HepG2 (cell line): Measurements from ENCODE around the gene PHF21B. TPM values are rescaled to one million over a fixed set of nuclear protein-coding genes. Genes with fewer than 3 reads are reported as not detected.

Experiments
- ATAC-seq: fragments of 200-7000 bp; cut with Tn5 transposase; 3 replicates; pipeline ENCODE4 v1.9.1; 2020; ENCODE audit warnings: mild to moderate bottlenecking, moderate library complexity
- BruUV-seq: library from RNA; stranded (reverse); fragments of 400-500 nt; replicated peaks from 2 replicates; lab custom pipeline; 2021; lab: Mats Ljungman, UMichigan
- CTCF ChIA-PET: fragments of 300-600 bp; formaldehyde crosslinking; extraction: SDS; loops from one replicate; lab custom pipeline; 2021; ENCODE audit warnings: low total read pairs, inconsistent platforms, low intra/inter-chr PET ratio; lab: Yijun Ruan, JAX
- POLR2A ChIA-PET: fragments of 350-600 bp; sonication (Branson Sonifier 250); formaldehyde crosslinking; loops from one replicate; lab custom pipeline; 2020; ENCODE audit warnings: antibody characterized with exemption, inconsistent platforms; lab: Yijun Ruan, JAX
- DNase-seq: peaks from one replicate; pipeline ENCODE4 v3.0.0-alpha.2; 2015; ENCODE audit warnings: low spot score
- FAIRE-seq: peaks from 3 replicates; lab custom pipeline; 2011; peaks lifted over from hg19 to GRCh38; lab: Jason Lieb, UNC
- H2AFZ ChIP-seq: one replicate; pipeline ENCODE4 v1.6.1; 2011; ENCODE audit warnings: low read length, inconsistent platforms
- H3K27ac ChIP-seq: fragments of 300-600 bp; 3 replicates; pipeline ENCODE4 v1.8.0; 2011; ENCODE audit warnings: mixed run types, mild to moderate bottlenecking, mixed read lengths, low read length, inconsistent platforms; ENCODE audit not compliant: insufficient read depth; ENCODE audit errors: extremely low read length
- H3K27me3 ChIP-seq, 2 experiments: fragments of 200-600 bp in 1 of 2; 2 replicates in 1 of 2; 3 replicates in 1 of 2; pipeline versions ENCODE4 v1.6.0 to v1.8.0; 2011; ENCODE audit warnings: low read length in 2 of 2, mild to moderate bottlenecking in 2 of 2, moderate library complexity in 2 of 2, inconsistent platforms in 1 of 2; ENCODE audit not compliant: insufficient read depth in 2 of 2, control insufficient read depth in 1 of 2
- H3K36me3 ChIP-seq, 2 experiments: fragments of 200-600 bp in 1 of 2; replicated peaks in 1 of 2; 2 replicates in 1 of 2; 3 replicates in 1 of 2; pipeline versions ENCODE4 v1.5.1 to v1.8.0; 2011; ENCODE audit warnings: low read length in 2 of 2, inconsistent platforms in 1 of 2; ENCODE audit not compliant: insufficient read depth in 2 of 2, control insufficient read depth in 1 of 2
- H3K4me1 ChIP-seq: 2 replicates; pipeline ENCODE4 v1.5.1; 2012; ENCODE audit warnings: low read length, inconsistent platforms; ENCODE audit not compliant: insufficient read depth
- H3K4me2 ChIP-seq: 2 replicates; pipeline ENCODE4 v1.6.0; 2011; ENCODE audit warnings: low read depth, low read length, inconsistent platforms
- H3K4me3 ChIP-seq, 3 experiments: fragments of 200-600 bp in 1 of 3; sonication (generic), shearing (Covaris generic) in 1 of 3; replicated peaks in 1 of 3; 2 replicates each; pipeline ENCODE4 v1.5.1; 2011 to 2016; ENCODE audit warnings: low read length in 3 of 3, inconsistent platforms in 2 of 3, low read depth in 2 of 3, mild to moderate bottlenecking in 2 of 3, control low read depth in 1 of 3, mixed read lengths in 1 of 3; ENCODE audit not compliant: insufficient read depth in 1 of 3
- H3K79me2 ChIP-seq: one replicate; pipeline ENCODE4 v1.6.1; 2011; ENCODE audit warnings: low read length, inconsistent platforms; ENCODE audit not compliant: insufficient read depth
- H3K9ac ChIP-seq: 2 replicates; pipeline ENCODE4 v1.6.0; 2011; ENCODE audit warnings: mild to moderate bottlenecking, low read depth, low read length, inconsistent platforms; ENCODE audit not compliant: insufficient read depth
- H3K9me3 ChIP-seq: 2 replicates; pipeline ENCODE4 v1.5.1; 2012; ENCODE audit warnings: mild to moderate bottlenecking, low read length
- H4K20me1 ChIP-seq: 2 replicates; pipeline ENCODE4 v1.6.0; 2011; ENCODE audit warnings: inconsistent platforms, mild to moderate bottlenecking, low read length, moderate library complexity; ENCODE audit not compliant: insufficient read depth
- ATF1 ChIP-seq: IDR thresholded peaks from 2 replicates; pipeline ENCODE4 v1.6.1; 2016; ENCODE audit warnings: mild to moderate bottlenecking, control low read depth
- HDAC6 ChIP-seq: fragments of 200-600 bp; sonication (generic); IDR thresholded peaks from 2 replicates; pipeline ENCODE4 v1.7.0; 2017; ENCODE audit warnings: mild to moderate bottlenecking, antibody characterized with exemption, low read length, low read depth
- REST ChIP-seq, 2 experiments: IDR thresholded peaks; 2 replicates each; pipeline ENCODE4 v1.6.1; 2011 to 2012; ENCODE audit warnings: low read length in 2 of 2, borderline replicate concordance in 1 of 2, low read depth in 1 of 2, mild to moderate bottlenecking in 1 of 2, moderate library complexity in 1 of 2
- ZNF770 ChIP-seq: sonication (generic); formaldehyde crosslinking; IDR thresholded peaks from 2 replicates; pipeline ENCODE4 v1.5.0; 2020; ENCODE audit warnings: mild to moderate bottlenecking, missing genetic modification reagents
- ZSCAN22 ChIP-seq: sonication (generic); formaldehyde crosslinking; IDR thresholded peaks from 2 replicates; pipeline ENCODE4 v1.4.0; 2020; ENCODE audit warnings: mild to moderate bottlenecking, missing genetic modification reagents
- ZSCAN30 ChIP-seq: sonication (generic); formaldehyde crosslinking; IDR thresholded peaks from 2 replicates; pipeline ENCODE4 v1.5.0; 2020; ENCODE audit warnings: mild to moderate bottlenecking, missing genetic modification reagents
- WGBS: methylation state at CpG from one replicate; pipeline ENCODE4 v1.1.6; 2017; ENCODE audit warnings: low lambda C conversion rate; 5-methylcytosine and 5-hydroxymethylcytosine counted together
- in situ Hi-C: cut with HindIII; loops from 2 replicates; pipeline ENCODE4 v1.10.0; 2017; ENCODE audit warnings: low pct_unique_long_range_greater_than_20kb; ENCODE audit not compliant: extremely low pct_ligation_motif_present
- intact Hi-C: fragments of 100-400 bp; cut with micrococcal nuclease; formaldehyde crosslinking; loops from one replicate; pipeline ENCODE4 v1.10.0; 2022; ENCODE audit not compliant: unreplicated experiment
- polyA plus RNA-seq, 8 experiments: library from polyadenylated mRNA; depleted of rRNA in 3 of 8; stranded (reverse) in 7 of 8; unstranded in 1 of 8; fragments of >200 nt; fragmentation: Illumina TruSeq in 4 of 8; extraction: Trizol in 4 of 8; gene quantifications; 2 replicates each; pipeline versions ENCODE4 v1.2.1 to v1.2.3, GENCODE V29; 2011 to 2016; ENCODE audit warnings: low read depth in 4 of 8, missing spikeins in 1 of 8, mixed read lengths in 1 of 8; ENCODE audit not compliant: insufficient read depth in 1 of 8
- total RNA-seq, 5 experiments: library from RNA; depleted of rRNA; stranded (reverse); fragments of >200 nt; fragmentation: Illumina TruSeq; extraction: Trizol; gene quantifications; 2 replicates each; pipeline ENCODE4 v1.2.3, GENCODE V29; 2016; ENCODE audit warnings: low read depth in 1 of 5

The PHF21B gene
- total and polyA plus RNA-seq, 2 of the 13 experiments (the other 11 are each of a cell fraction or from before 2014, with no cell fraction given) = not detected

- H3K36me3 ChIP-seq = no peaks in the 10 kb centered on the region
- no peaks in the 10 kb centered on the region for H3K9me3 ChIP-seq
- TF ChIP-seq ATF1 (CRISPR knock-in tag) (no peak), ZSCAN30 (no peak), REST (IDR thresholded peaks at IDR 0.05; ENCODE audit: borderline replicate concordance in 1 of 2, low read depth in 1 of 2, low read length in 2 of 2) (no peak), ZSCAN22 (CRISPR knock-in tag) (no peak), ZNF770 (no peak), HDAC6 (no peak)
- BruUV-seq = no TSS peak
- H3K27me3 ChIP-seq = peaks cover 0 to 13% of the 10 kb centered on the region in 2 experiments; a peak in 3 of 5 replicates
- no peaks in the 10 kb centered on the region for H3K4me1 ChIP-seq
- no peak overlapping the region for H3K4me3 ChIP-seq
- H2AFZ ChIP-seq = no peak overlapping the region
- in situ Hi-C loops (no loop called here), intact Hi-C loops (no loop called here)
- WGBS = no CpG with 5 or more reads among the region's 15 CpGs
- no peak for ATAC-seq
- no peak overlapping the region for H3K4me2 ChIP-seq
- no peak overlapping the region for H3K27ac ChIP-seq
- H3K79me2 ChIP-seq = no peaks in the 10 kb centered on the region
- CTCF ChIA-PET = no interaction called here
- no peak for FAIRE-seq
- POLR2A ChIA-PET = no interaction called here
- no peak for DNase-seq
- H3K9ac ChIP-seq = no peak overlapping the region
- H4K20me1 ChIP-seq = no peaks in the 10 kb centered on the region
Measured at GRCh38 chr22:45036154-45036553, 26.3 kb upstream of the PHF21B start.
